UCSD-AML1 (cell line): ENCODE data around the gene AHCTF1.
A peak's percentile ranks its signal among the peaks of the same experiment; 100 is the strongest.
"Not testable (repeated sequence)": the region's sequence is repeated elsewhere in the genome, so short reads cannot be mapped to it uniquely, and the experiment has no call there.

Source experiments
- DNase-seq: peaks from one replicate; lab custom pipeline; 2025; ENCODE audit not compliant: unreplicated experiment; lab: John Stamatoyannopoulos, UW

The AHCTF1 gene

GRCh38 chr1:246837418-246838117 lies 94.2 kb downstream of the AHCTF1 start:
- no peak for DNase-seq

GRCh38 chr1:246836209-246836966 lies 95.4 kb downstream of the AHCTF1 start:
- DNase-seq, result no peak

- DNase-seq, result no peak
Measured at GRCh38 chr1:246831543-246831942, 100.2 kb downstream of the AHCTF1 start.

GRCh38 chr1:246828818-246829217 lies 102.9 kb downstream of the AHCTF1 start:
- no peak for DNase-seq

GRCh38 chr1:246827396-246827795 lies 104.4 kb downstream of the AHCTF1 start:
- no peak for DNase-seq

DNA sequence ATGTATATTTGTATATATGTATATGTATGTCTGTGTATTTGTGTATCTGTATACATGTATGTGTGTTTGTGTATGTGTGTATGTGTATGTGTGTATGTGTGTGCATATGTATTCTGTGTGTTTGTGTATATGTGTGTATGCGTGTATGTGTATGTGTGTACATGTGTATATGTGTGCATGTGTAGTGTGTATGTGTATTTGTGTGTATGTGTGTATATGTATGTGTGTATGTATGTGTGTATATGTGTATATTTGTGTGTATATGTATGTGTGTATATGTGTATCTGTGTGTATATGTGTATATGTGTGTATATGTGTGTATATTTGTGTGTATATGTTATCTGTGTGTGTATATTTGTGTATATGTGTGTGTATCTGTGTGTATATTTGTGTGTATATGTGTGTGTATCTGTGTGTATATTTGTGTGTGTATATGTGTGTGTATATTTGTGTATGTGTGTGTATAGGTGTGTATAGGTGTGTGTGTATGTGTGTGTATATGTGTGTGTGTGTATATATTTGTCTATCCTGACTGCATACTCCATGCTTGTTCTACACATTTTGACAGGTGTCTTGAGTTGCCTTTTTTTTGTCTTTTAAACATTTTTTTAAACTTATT lies 106.1 kb downstream of the AHCTF1 start:
- no peak for DNase-seq

GRCh38 chr1:246824541-246824940 lies 107.2 kb downstream of the AHCTF1 start:
- DNase-seq, result no peak

GRCh38 chr1:246822154-246822553 lies 109.6 kb downstream of the AHCTF1 start:
- not testable (repeated sequence) for DNase-seq

DNA sequence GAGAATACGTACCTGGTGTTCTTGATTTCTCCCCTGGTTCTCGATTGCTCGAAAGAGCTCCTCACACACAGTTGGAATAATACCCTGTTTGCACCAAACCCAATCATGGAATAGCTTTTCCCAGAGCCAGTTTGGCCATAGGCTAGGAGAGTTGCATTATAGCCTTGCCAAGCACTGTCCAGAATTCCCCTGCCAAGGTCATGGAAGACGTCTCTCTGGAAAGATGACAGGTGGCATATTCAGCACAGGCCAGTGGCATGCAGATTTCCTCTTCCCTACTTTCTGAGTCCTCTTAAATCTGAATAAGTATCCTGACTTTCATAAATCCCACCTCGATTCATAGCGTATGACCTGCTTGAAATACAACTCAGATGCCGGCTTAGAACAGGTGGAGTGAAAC lies 111.1 kb downstream of the AHCTF1 start:
- no peak for DNase-seq

GRCh38 chr1:246817778-246818177 lies 114.0 kb downstream of the AHCTF1 start:
- DNase-seq, result not testable (repeated sequence)

GRCh38 chr1:246815693-246816270 lies 116.0 kb downstream of the AHCTF1 start:
- peak; percentile 32 for DNase-seq

DNA sequence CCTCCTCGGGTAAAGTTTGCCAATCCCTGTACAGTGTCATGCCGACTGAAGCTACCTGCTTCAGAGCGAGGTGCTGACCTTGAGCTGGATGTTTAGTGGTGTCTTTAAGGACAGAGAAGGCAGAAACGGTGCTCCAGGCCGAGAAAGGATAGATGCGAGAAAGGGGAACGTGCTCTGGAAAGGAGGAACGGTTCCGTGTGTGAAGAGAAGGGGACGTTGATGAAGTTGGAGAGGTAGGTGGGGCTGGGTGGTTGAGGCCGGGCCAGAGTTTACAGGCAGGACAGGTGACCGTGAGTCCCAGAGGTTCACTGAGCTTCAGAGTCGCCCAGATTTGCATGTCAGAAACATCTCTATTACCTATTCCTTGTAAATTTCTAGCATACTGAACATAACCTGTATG lies 116.9 kb downstream of the AHCTF1 start:
- DNase-seq, result no peak

- not testable (repeated sequence) for DNase-seq
Measured at GRCh38 chr1:246813325-246813724, 118.4 kb downstream of the AHCTF1 start.

DNA sequence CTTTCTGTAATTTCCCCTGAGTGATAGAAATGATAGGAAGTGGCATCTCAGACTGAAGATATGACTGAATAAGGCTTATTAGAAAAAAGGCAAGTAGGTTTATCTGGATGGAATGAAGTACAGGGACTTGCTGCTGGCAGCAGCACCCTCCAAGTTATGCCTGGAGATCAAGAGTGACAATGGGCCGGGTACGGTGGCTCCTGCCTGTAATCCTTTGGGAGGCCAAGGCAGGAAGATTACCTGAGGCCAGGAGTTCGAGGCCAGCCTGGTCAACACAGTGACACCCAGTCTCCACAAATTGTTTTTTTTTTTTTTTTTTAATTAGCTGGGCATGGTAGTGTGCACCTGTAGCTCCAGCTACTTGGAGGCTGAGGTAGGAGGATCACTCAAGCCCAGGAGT lies 119.8 kb downstream of the AHCTF1 start:
- no peak for DNase-seq

GRCh38 chr1:246809473-246809872 lies 122.3 kb downstream of the AHCTF1 start:
- DNase-seq, result no peak

DNA sequence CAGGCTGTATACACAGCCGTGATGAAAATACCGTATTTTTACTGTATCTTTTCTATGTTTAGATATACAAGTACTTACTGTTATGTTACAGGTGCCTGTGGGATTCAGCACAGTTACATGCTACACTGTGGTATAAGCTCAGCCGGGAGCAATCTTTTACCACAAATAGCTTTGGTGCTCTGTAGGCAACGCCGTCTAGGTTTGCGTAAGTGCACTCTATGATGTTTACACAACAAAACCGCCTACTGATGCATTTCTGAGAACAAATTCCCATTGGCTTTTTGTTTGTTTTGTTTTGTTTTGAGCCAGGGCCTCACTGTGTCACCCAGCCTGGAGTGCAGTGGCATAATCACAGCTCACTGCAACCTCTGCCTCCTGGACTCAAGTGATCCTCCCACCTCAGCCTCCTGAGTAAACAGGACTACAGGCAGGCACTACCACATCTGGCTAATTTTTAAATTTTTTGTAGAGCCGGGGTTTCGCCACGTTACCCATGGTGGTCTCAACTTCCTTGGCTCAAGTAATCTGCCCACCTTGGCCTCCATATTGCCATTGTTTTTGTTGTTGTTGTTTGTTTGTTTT lies 126.5 kb downstream of the AHCTF1 start:
- DNase-seq, result no peak

GRCh38 chr1:246803883-246804282 lies 127.9 kb downstream of the AHCTF1 start:
- no peak for DNase-seq

DNA sequence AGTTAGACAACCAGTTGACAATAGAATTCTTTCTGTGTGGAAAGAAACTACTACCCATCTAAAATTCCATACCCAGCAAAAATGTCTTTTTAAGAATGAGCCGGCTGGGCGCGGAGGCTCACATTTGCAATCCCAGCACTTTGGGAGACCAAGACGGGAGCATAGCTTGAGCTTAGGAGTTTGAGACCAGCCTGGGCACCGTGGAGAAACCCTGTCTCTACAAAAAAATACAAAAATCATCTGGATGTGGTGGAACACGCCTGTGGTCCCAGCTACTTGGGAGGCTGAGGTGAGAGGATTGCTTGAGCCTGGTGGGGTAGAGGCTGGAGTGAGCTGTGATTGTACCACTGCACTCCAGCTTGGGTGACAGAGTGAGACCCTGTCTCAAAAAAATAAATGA lies 128.4 kb downstream of the AHCTF1 start:
- DNase-seq, result no peak

- DNase-seq, result no peak
Measured at GRCh38 chr1:246801241-246802020, 130.3 kb downstream of the AHCTF1 start.

DNA sequence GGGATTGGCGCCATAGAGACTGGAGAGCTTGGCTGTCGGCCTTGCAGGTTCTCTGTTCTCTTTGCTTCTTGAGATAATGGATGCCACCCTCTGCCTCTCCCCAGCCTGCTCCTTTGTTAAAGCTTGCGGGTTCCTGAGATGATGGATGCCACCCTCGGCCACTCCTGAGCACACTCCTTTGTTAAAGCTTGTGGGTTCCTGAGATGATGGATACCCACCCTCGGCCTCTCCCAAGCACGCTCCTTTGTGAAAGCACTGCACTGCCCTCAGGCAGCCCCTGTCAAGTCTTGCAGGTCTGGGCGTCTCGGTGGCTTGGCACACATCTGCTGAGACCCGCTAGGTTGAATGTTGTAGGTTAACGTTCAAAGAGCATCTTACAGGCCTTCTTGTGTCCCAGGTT lies 131.0 kb downstream of the AHCTF1 start:
- DNase-seq, result no peak

DNA sequence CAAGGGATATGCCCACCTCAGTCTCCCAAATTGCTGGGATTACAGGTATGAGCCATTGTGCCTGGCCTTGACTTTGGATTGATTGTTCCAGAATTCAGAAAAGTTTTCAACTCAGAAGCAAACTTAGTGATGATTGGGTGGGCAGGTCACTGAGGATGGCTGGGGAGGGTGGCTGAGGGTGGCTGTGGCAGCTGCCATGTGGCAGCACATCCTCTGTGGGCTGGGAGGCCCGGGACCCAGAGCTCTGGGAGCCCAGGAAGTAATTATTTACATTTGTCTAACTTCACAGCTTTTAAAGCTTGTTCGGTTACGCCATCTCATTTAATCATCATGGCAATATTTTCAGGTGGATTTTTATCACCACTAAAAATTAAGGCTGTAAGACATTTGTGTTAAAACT lies 131.4 kb downstream of the AHCTF1 start:
- no peak for DNase-seq
